ENCODE measurements around the gene VPS26C.
"Not testable (repeated sequence)": the region's sequence is repeated elsewhere in the genome, so short reads cannot be mapped to it uniquely, and the experiment has no call there.

The VPS26C gene

DNA sequence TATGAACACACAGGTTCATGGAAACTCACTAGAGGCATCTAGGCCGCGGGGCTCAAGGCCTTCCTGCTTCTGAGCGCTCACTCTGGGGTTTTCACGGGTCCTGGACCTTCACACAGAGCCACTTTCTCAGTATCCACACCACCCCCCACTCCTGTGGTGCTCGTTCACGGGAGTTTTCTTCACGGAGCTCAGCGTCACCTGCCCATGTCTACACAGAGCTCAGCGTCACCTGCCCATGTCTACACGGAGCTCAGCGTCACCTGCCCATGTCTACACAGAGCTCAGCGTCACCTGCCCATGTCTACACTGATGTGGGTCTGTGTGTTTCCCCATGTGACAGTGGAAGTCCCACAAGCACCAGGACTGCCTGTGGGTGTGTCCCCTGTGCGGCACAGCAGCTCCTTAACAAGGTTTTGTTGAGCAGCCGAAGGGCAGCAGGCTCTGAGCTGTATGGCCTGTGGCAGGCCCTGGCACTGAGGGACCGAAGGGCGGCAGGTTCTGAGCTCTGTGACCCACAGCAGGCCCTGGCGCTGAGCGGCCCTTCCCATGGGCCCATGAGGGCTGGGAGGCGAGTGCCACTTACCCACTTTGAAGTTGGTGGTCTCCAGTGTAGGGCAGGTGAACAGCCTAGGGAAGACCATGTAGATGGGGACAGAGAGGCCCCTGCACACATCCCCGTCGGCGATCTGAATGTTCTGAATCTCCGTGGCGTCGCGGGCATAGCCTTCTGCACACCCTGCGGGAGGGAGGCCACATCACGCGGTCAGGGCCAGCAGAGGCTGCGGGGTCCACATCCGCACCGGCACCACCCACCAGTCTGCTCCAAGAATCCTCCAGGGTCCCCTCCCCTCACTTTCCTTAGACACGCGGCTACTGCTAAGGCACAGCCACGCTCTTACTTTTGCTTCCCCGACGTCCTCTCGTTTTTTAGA, 39.8 kb downstream of the VPS26C start:
- DNase-seq, result no peak

DNA sequence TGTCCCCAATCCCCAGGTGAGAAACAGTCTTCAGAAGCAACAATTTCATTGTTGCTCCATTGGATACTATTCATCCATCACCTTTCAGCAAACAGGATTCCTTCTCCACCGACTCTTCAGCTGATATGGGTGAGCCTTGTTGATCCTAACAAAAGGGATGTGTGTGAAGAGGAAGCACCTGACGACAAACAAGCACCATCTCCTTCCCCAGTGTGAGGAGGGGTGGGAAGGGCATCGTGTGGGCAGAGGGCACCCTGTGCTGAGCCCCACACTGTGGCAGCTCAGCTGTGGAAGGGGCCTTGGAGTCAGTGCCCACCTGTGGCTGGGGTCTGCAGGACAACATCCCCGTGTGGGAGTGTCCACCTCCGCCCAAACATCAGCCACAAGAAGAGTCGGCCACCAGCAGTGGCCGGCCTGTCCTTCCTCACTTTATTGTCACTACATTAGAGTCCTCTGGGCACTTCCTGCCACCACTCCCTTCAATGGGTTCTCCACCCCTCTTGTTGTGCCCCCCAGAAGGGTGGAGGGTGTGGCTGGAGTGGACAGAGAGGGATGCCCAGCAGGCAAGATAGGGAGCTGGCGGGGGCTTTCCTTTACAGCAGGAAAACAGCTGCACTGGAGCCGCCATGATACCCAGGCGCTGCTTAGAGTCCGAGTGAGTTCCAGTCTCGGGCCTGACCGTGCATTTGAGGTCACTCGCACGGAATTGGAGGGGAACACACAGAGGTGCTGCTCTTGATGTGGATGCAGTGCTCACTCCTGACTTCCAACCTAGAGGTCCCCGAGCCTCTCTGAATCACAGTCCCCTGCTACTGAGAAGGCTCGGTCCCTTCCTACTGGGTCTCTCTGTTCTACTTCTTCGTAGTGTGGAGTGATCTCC, 40.9 kb downstream of the VPS26C start:
- no peak for DNase-seq

- DNase-seq, result no peak
Measured at GRCh38 chr21:37224861-37225839, 42.0 kb downstream of the VPS26C start.

GRCh38 chr21:37223804-37224345, 43.3 kb downstream of the VPS26C start:
- DNase-seq, result no peak

GRCh38 chr21:37222248-37222647, 44.9 kb downstream of the VPS26C start:
- not testable (repeated sequence) for DNase-seq

- peak; percentile 76 for DNase-seq
Measured at GRCh38 chr21:37220981-37221664, 46.0 kb downstream of the VPS26C start.

GRCh38 chr21:37220433-37220980, 46.6 kb downstream of the VPS26C start:
- peak; percentile 42 for DNase-seq

- DNase-seq, result no peak
Measured at GRCh38 chr21:37219761-37220432, 47.2 kb downstream of the VPS26C start.

DNA sequence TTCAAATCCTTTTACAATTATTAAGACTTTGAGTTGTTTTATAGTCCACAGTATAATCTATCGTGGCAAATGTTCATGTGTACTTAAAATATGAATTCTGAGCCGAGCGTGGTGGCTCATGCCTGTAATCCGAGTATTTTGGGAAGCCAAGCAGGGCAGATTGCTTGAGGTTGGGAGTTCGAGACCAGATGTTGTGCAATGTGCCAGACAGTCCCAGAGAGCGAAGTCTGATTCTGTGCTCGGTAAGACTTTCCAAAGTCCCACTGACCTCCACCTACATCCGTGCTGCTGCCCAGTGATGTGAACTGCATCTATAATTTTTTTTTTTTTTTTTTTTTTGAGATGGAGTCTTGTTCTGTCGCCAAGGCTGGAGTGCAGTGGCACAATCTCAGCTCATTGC, 52.2 kb downstream of the VPS26C start:
- no peak for DNase-seq

- DNase-seq, result no peak
Measured at GRCh38 chr21:37210799-37211198, 56.3 kb downstream of the VPS26C start.

GRCh38 chr21:37210130-37210529, 57.0 kb downstream of the VPS26C start:
- DNase-seq, result no peak

GRCh38 chr21:37208741-37209225, 58.4 kb downstream of the VPS26C start:
- no peak for DNase-seq

DNA sequence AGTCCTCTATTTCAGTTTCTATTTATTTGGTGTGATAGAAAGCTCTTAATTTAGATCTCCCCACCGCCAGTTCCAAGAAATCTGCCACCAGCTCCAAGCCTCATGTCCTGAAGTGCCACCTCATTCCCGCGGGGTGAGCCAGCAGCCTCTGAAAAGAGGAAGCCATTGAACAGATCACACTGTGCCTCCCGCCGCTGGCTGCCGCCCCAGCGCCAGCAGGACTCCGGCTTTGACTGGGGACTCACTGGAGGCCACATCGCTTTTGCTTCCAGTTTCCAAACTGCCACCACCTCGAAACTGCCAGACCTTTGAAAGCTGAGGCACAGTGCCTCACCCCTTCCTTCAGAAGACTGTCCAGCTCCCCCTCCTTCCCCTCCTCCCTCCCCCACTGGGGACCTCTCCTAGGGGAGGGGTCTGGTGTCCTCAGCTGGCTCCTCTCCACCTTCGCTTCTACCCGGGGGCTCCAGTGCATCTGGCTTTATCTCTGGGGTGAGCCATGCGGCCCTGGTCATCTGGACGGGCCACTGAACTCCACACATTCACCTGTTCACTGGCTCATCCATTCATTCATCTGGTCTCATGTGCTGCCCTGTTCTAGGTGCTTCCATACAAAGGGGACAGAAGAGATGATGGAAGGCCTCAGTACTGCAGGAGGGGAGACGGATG, 58.9 kb downstream of the VPS26C start:
- DNase-seq, result no peak

DNA sequence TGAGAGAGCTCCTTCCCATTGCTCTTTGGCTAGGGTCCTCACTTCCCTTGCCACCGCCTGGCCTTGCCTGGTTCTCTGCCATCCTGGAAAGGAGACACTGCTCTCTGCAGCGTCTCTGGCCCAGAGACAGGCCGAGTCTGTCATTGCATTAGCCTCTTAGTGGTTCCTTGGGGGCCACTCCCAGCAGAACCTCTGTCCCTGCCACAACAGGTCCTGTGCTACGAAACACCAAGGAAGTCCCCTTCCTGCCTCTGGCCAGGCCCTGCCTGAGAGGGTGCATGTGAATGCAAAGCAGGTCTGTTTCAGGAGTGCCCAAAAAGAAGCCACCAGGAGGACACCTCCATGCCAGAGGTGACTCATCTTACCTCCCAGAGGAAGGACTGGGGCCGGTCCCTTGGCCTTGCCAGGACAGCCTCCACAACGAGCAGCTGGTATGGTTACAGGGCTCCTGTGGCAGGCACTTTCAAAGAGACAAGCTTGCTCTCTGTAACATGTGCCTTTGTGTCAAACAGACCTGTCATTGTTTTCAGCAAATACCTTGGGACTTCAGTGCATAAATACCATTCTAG, 59.6 kb downstream of the VPS26C start:
- no peak for DNase-seq

DNA sequence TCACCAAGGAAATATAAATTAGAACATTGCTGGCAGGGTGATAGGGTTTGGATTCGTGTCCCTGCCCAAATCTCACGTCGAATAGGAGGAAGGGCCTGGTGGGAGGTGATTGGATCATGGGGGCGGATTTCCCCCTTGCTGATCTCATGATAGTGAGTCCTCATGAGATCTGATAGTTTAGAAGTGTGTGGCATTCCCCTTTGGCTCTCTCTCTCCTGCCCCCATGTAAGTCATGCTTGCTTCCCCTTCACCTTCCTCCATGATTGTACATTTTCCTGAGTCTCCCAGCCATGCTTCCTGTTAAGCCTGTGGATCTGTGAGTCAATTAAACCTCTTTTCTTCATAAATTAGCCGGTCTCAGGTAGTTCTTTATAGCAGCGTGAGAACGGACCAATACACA, 60.6 kb downstream of the VPS26C start:
- DNase-seq, result no peak

DNA sequence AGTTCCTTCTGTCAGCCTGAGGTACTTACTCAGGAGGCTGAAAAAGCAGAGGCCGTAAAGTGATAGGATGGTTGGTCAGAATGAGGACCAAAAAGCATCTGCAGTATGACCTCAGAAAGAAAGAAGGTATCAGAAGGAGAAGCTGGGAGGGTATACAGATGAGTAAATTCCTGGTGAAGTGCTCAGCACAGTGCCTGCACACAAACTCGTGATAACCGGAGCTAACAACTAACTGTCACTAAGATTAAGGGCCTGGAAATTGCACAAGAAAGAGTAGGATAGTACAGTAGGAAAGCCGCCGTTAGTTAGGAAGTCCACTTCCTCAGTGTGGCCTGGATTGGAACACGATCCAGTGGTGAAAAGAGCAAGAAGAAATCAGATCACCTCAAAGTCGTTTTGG, 62.6 kb downstream of the VPS26C start:
- no peak for DNase-seq

- DNase-seq, result no peak
Measured at GRCh38 chr21:37202221-37203110, 64.7 kb downstream of the VPS26C start.

Data from NCI-H748 treated with DMSO at 0.1 percent for 48 hours (cell line).